ENCODE measurements around the gene SSBP3.

DNA sequence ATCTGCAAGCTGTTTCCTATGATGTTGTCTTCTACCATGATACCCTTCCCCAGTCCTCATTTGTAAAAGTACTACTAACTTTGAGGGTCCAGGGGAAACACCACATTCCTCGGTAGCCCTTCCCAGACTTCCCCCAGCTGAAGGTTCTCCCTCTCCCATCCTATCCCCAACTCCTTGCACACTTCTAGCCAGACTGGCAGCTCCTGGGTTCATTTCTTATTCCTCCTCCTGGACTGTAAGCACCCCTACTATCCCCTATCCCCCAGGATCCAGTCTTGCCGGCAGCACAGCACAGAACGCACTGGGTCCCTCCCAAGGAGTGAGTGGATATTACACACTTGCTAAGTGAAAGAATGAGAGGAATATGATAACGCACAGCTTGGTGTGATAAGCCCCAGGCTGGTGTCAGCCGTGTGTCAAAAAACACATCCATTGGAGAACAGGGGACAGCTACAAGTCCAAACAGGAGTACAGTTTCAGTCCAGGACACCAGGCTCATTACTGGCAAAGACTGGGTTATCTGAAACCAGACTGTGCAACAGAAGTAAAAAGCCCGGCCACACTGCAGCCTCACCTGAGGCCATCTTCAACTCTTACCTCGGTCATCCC, 100.2 kb downstream of the SSBP3 start:
- TF ChIP-seq TAF1 (IDR thresholded peaks at IDR 0.05; ENCODE audit: low read depth, low read length) (no peak), POLR2AphosphoS5 (IDR thresholded peaks at IDR 0.05; ENCODE audit: low read depth, low read length) (no peak), POLR2A (IDR thresholded peaks at IDR 0.05; ENCODE audit: low read depth, low read length) (no peak), SPI1 (IDR thresholded peaks at IDR 0.05; ENCODE audit: low read depth, low read length) (no peak), POU2F2 (IDR thresholded peaks at IDR 0.05; ENCODE audit: low read depth, low read length) (no peak), PAX5 (IDR thresholded peaks at IDR 0.05; ENCODE audit: insufficient read depth, low read length, severe bottlenecking) (no peak)
